Measurements from ENCODE around the gene IRF4. TPM values are rescaled to one million over a fixed set of nuclear protein-coding genes. Genes with fewer than 3 reads are reported as not detected.

IRF4 gene
- total and polyA plus RNA-seq, 11 donors: 0.08 to 4.4 (median 0.30) TPM; not detected in 1

GRCh38 chr6:382883-383810 lies 8.4 kb upstream of the IRF4 start:
- TF ChIP-seq CTCF (IDR thresholded peaks at IDR 0.05): no peak
- TF ChIP-seq POLR2A (IDR thresholded peaks at IDR 0.05): no peak
- no peaks in the 10 kb centered on the region for H3K9me3 ChIP-seq
- H3K36me3 ChIP-seq: no peaks in the 10 kb centered on the region
- ATAC-seq (no peak), DNase-seq (peak in 1 of 5 donors; percentile 18)
- intact Hi-C loops (cut with DNase I): loop anchor here in 1 of 10 donors (10.0 kb wide), 1 partner anchor 178 kb away; no protein-coding TSS in a partner anchor
- peaks cover 0 to 84% (median 29%) of the 10 kb centered on the region in 9 donors for H3K27me3 ChIP-seq
- no peaks in the 10 kb centered on the region for H3K4me1 ChIP-seq
- no peak overlapping the region for H3K4me3 ChIP-seq
- whole genome bisulfite sequencing, 4 donors: 75 to 84% (median 79%) methylated on average over 14 to 22 of the region's 22 CpGs
- H3K27ac ChIP-seq: no peak overlapping the region

- Histone ChIP-seq H3K9me3 (no peaks in the 10 kb centered on the region), H3K27ac (no peak overlapping the region), H3K27me3 (peaks cover 0 to 85% (median 28%) of the 10 kb centered on the region in 9 donors), H3K4me3 (no peak overlapping the region), H3K36me3 (no peaks in the 10 kb centered on the region), H3K4me1 (no peaks in the 10 kb centered on the region)
- TF ChIP-seq CTCF (IDR thresholded peaks at IDR 0.05) (no peak), POLR2A (IDR thresholded peaks at IDR 0.05) (no peak)
- ATAC-seq (no peak), DNase-seq (no peak)
- WGBS, 4 donors: 67 to 76% (median 69%) methylated on average over 3 of the region's 3 CpGs
- intact Hi-C loops (cut with DNase I): loop anchor here in 1 of 10 donors (10.0 kb wide), 1 partner anchor 179 kb away; no protein-coding TSS in a partner anchor
Measured at GRCh38 chr6:383856-384255, 7.7 kb upstream of the IRF4 start.

GRCh38 chr6:384898-385297 lies 6.7 kb upstream of the IRF4 start:
- Histone ChIP-seq H3K9me3 (no peaks in the 10 kb centered on the region), H3K27ac (no peak overlapping the region), H3K27me3 (peaks cover 0 to 87% (median 30%) of the 10 kb centered on the region in 9 donors), H3K4me1 (no peaks in the 10 kb centered on the region), H3K4me3 (no peak overlapping the region), H3K36me3 (no peaks in the 10 kb centered on the region)
- no peak for TF ChIP-seq POLR2A (IDR thresholded peaks at IDR 0.05)
- no peak for TF ChIP-seq CTCF (IDR thresholded peaks at IDR 0.05)
- DNase-seq (no peak), ATAC-seq (no peak)
- intact Hi-C loops (cut with DNase I): loop anchor here in 1 of 10 donors (10.0 kb wide), 1 partner anchor 180 kb away; no protein-coding TSS in a partner anchor
- 87 to 92% (median 92%) methylated on average over 6 of the region's 6 CpGs for whole genome bisulfite sequencing, 4 donors

GRCh38 chr6:385614-386013 lies 5.9 kb upstream of the IRF4 start:
- intact Hi-C loops (cut with DNase I): loop anchor here in 1 of 10 donors (10.0 kb wide), 1 partner anchor 181 kb away; no protein-coding TSS in a partner anchor

More at GRCh38 chr6:385614-386013, 5.9 kb upstream of the IRF4 start:
- DNase-seq (no peak), ATAC-seq (no peak)
- Histone ChIP-seq H3K4me1 (peaks cover 0 to under 1% (median 0%) of the 10 kb centered on the region in 12 donors), H3K9me3 (no peaks in the 10 kb centered on the region), H3K27me3 (peaks cover 0 to 87% (median 30%) of the 10 kb centered on the region in 9 donors), H3K27ac (no peak overlapping the region), H3K4me3 (no peak overlapping the region), H3K36me3 (no peaks in the 10 kb centered on the region)
- TF ChIP-seq CTCF (IDR thresholded peaks at IDR 0.05) (no peak), POLR2A (IDR thresholded peaks at IDR 0.05) (no peak)
- 86 to 89% (median 87%) methylated on average over 9 to 10 of the region's 10 CpGs for WGBS, 4 donors
